HepG2 (cell line): ENCODE data around the gene RAD54L2. TPM values are rescaled to one million over a fixed set of nuclear protein-coding genes. Genes with fewer than 3 reads are reported as not detected.

Experiments
- ATF2 ChIP-seq: sonication (generic); formaldehyde crosslinking; IDR thresholded peaks from 2 replicates; pipeline ENCODE4 v1.4.0; 2020; ENCODE audit warnings: missing genetic modification reagents
- ATF3 ChIP-seq: sonication (generic); formaldehyde crosslinking; IDR thresholded peaks from 2 replicates; pipeline ENCODE4 v1.4.0; 2020; ENCODE audit warnings: missing genetic modification reagents
- EHMT2 ChIP-seq: fragments of 200-600 bp; sonication (generic); IDR thresholded peaks from 2 replicates; pipeline ENCODE4 v1.7.0; 2017; ENCODE audit warnings: antibody characterized with exemption, low read depth, low read length, borderline replicate concordance
- HBP1 ChIP-seq: IDR thresholded peaks from 2 replicates; pipeline ENCODE4 v1.6.1; 2016; ENCODE audit warnings: low read depth, control low read depth
- MZF1 ChIP-seq: sonication (generic); formaldehyde crosslinking; IDR thresholded peaks from 2 replicates; pipeline ENCODE4 v1.8.1; 2023; ENCODE audit warnings: mild to moderate bottlenecking, missing genetic modification reagents, borderline replicate concordance
- RXRA ChIP-seq: sonication (generic); formaldehyde crosslinking; IDR thresholded peaks from 2 replicates; pipeline ENCODE4 v1.5.1; 2020; ENCODE audit warnings: missing genetic modification reagents
- SKIL ChIP-seq: sonication (generic); formaldehyde crosslinking; IDR thresholded peaks from 2 replicates; pipeline ENCODE4 v1.8.0; 2022; ENCODE audit warnings: missing genetic modification reagents, mild to moderate bottlenecking, moderate library complexity, borderline replicate concordance
- TFDP1 ChIP-seq: IDR thresholded peaks from 2 replicates; pipeline ENCODE4 v1.6.1; 2016; ENCODE audit warnings: missing compliant biosample characterization, missing genetic modification reagents, borderline replicate concordance
- UBTF ChIP-seq: sonication (generic); formaldehyde crosslinking; IDR thresholded peaks from 2 replicates; pipeline ENCODE4 v1.4.0; 2020; ENCODE audit warnings: mild to moderate bottlenecking, missing genetic modification reagents
- ZBTB2 ChIP-seq: sonication (generic); formaldehyde crosslinking; IDR thresholded peaks from 2 replicates; pipeline ENCODE4 v1.8.0; 2022; ENCODE audit warnings: low read depth, missing genetic modification reagents
- ZFP1 ChIP-seq: IDR thresholded peaks from 2 replicates; pipeline ENCODE4 v1.6.1; 2016
- ZMYM4 ChIP-seq: sonication (generic); formaldehyde crosslinking; IDR thresholded peaks from 2 replicates; pipeline ENCODE4 v1.8.1; 2023; ENCODE audit warnings: mild to moderate bottlenecking, missing genetic modification reagents
- ZNF24 ChIP-seq: fragments of 450-650 bp; IDR thresholded peaks from 2 replicates; pipeline ENCODE4 v1.6.1; 2017; ENCODE audit warnings: antibody characterized with exemption, mild to moderate bottlenecking
- ZNF780A ChIP-seq: sonication (generic); formaldehyde crosslinking; IDR thresholded peaks from 2 replicates; pipeline ENCODE4 v1.8.0; 2022; ENCODE audit warnings: mild to moderate bottlenecking, missing genetic modification reagents, moderate library complexity
- polyA plus RNA-seq, 8 experiments: library from polyadenylated mRNA; depleted of rRNA in 3 of 8; stranded (reverse) in 7 of 8; unstranded in 1 of 8; fragments of >200 nt; fragmentation: Illumina TruSeq in 4 of 8; extraction: Trizol in 4 of 8; gene quantifications; 2 replicates each; pipeline versions ENCODE4 v1.2.1 to v1.2.3, GENCODE V29; 2011 to 2016; ENCODE audit warnings: low read depth in 4 of 8, missing spikeins in 1 of 8, mixed read lengths in 1 of 8; ENCODE audit not compliant: insufficient read depth in 1 of 8
- total RNA-seq, 5 experiments: library from RNA; depleted of rRNA; stranded (reverse); fragments of >200 nt; fragmentation: Illumina TruSeq; extraction: Trizol; gene quantifications; 2 replicates each; pipeline ENCODE4 v1.2.3, GENCODE V29; 2016; ENCODE audit warnings: low read depth in 1 of 5

RAD54L2 gene
- total and polyA plus RNA-seq, 2 of the 13 experiments (the other 11 are each of a cell fraction or from before 2014, with no cell fraction given): 5.5 to 14.8 TPM

- peak; percentile 96 for TF ChIP-seq HBP1
- TF ChIP-seq MZF1: 0 out of 2 replicates have a peak, but pooled peaks have one; percentile 43
- TF ChIP-seq ATF3: peak; percentile 81
- TF ChIP-seq ZMYM4 (CRISPR knock-in tag): peak; percentile 97
- TF ChIP-seq ZNF780A (CRISPR knock-in tag): no peak
- peak; percentile 92 for TF ChIP-seq TFDP1 (CRISPR knock-in tag)
- TF ChIP-seq EHMT2: no peak
- TF ChIP-seq RXRA (CRISPR knock-in tag): peak; percentile 83
- TF ChIP-seq ZFP1 (CRISPR knock-in tag): peak; percentile 93
- TF ChIP-seq ATF2: peak; percentile 87
- TF ChIP-seq SKIL: no peak
- TF ChIP-seq UBTF (CRISPR knock-in tag): peak; percentile 99
- TF ChIP-seq ZBTB2: peak; percentile 99
- TF ChIP-seq ZNF24: peak; percentile 83
Observed at GRCh38 chr3:51538459-51539290, at the start of gene RAD54L2 (continued).
